AML-193 (cell line): Measurements from ENCODE around the gene FANK1.
A peak's percentile ranks its signal among the peaks of the same experiment; 100 is the strongest.

Experiments
- DNase-seq, 2 experiments: peaks; one replicate each; lab custom pipeline; 2025; lab: John Stamatoyannopoulos, UW

The FANK1 gene

DNA sequence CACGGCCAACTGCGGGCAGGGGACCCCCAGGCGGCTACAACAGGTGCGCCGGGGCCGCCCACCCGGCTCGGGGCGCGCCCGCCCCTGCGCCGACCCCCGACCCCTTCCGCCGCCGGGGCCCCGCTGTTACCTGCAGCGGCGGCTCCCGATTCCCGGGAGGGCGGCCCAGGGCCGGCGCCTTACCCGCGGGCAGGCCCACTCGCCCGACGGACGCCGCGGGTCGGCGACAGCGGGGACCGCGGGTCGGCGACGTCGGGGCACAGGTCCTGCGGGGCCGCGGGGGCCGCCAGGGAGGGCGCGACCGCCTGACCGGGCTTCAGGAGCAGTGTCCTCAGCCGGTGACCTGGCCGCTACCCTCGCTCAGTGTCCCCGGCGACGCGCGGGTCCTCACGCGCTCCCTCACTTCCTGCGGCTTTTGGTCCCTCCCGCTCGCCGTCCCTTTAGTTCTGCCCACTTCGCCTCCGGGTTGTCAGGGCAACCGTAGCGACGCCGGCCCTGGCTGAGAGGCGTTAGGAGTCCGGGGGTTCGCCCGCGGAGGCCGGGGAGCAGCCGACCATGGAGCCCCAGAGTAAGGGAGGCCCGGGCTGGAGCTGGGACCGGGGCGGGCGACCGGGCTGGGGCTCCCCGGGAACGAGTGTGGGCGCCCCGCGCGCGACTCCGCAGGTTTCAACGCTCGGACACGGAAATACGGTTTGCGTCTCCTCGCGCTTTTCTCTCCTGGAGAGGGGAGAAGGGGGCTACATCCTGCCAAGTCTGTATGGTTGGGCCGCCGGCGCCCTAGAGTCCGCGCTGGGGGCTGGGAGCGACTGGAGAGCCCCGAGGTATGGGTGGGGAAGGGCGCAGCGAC lies at the start of gene FANK1:
TSS of gene FANK1 (plus strand) at position 477 of the 847 bp plus-strand sequence. CDS start at position 556, 79 bp downstream.
- DNase-seq: peak in 1 of 2 experiments; percentile 23

- no peak for DNase-seq
Observed at GRCh38 chr10:125846894-125847293, 49.5 kb upstream of the FANK1 start.

GRCh38 chr10:125848371-125848770 lies 48.0 kb upstream of the FANK1 start:
- no peak for DNase-seq

DNA sequence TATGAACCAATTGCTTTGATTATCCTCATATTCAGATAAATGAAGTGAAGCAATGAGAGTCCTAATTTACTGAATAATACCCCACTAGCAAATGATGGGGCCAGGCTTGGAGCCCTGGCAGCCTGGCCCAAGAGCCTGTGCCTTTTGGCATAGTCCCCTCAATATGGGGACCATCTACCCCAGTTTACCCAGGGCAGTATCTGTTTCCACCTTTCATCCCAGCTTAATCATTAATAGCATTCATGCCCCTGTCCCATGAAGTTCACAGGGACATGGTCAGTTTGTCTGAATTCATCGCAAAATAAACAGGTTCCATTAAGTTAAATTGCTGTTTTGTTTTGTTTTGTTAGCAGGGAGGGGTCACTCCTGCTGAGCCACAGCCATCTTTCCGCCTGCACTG lies 47.5 kb upstream of the FANK1 start:
- DNase-seq: no peak

- DNase-seq: no peak
Observed at GRCh38 chr10:125849448-125849847, 46.9 kb upstream of the FANK1 start.

- no peak for DNase-seq
Observed at GRCh38 chr10:125850766-125851731, 45.3 kb upstream of the FANK1 start.

DNA sequence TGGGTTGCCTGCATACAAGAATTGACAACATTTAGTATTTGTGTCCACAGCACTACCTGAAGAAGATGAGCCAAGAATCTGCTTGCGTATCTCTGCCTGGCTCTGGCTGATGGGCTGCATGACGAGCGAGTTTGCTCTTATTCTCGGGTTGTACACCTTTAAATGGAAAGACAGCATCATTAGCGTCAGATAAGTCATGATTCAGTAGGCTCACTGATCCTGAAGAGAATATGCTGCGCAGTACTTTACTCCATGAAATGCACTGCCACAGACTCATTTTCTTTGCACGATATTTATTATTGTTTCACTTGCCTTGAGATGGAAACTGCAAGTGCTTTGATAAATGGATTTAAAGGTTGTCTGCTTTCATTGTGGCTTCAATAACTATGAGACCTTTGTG lies 43.9 kb upstream of the FANK1 start:
- no peak for DNase-seq

DNA sequence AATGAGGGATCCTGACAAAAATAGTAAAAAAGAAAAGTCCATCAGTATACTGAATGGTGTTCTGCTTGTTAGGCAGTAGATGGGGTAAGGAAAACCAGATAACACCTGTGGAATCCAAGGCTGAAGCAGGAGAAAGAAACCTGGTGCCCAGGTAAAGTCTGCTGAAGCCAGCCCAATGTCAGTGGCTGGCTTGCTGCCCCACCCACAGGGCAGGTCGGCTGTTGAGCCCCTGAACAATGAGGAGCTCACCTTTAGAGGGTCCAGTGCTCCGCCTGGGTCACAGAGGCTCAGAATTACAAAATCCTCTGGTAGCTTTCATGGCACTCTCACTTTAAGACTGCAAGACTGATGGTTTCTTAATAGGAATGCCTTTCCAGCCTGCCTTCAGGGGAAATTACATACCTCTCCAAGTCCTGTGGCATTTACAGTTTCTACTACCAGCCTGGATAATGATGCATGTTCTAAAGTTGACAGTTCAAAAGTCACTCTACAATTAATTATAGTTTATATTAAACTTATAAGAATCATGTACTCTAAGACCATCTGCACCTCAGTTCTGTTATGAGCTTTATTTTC lies 39.1 kb upstream of the FANK1 start:
- DNase-seq: no peak

DNA sequence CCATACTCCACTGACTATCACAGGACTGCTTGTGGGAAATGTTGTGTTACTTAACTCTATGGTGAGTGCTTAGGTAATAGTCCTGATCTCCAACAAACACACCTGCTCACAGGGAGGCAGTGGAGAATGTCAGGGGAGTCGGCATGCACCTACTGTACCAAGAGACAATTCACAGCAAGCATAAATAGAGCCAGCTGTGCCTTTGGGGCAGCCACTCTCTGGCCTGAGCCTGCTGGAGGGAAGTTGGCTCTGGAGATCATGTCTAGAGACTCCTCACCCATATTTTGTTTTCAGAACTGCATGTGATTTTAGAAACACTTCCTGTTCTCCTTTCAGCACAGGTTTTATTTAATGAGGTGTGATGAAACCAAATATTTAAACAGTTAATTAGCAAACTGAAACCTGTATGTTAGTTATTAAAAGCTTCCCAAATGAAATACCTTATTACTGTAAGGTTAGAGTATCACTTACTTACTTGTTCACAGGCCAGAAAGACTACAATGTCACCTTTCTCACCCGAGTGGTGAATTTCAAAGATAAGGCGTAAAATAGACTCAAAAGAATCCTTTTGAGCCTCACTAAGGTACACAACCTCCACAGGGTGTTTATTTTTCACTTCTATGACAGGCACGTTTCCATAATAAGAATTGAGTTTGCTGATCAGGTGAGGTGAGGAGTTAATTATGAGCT lies 37.1 kb upstream of the FANK1 start:
- DNase-seq: no peak

- DNase-seq: no peak
Observed at GRCh38 chr10:125865120-125865519, 31.2 kb upstream of the FANK1 start.

DNA sequence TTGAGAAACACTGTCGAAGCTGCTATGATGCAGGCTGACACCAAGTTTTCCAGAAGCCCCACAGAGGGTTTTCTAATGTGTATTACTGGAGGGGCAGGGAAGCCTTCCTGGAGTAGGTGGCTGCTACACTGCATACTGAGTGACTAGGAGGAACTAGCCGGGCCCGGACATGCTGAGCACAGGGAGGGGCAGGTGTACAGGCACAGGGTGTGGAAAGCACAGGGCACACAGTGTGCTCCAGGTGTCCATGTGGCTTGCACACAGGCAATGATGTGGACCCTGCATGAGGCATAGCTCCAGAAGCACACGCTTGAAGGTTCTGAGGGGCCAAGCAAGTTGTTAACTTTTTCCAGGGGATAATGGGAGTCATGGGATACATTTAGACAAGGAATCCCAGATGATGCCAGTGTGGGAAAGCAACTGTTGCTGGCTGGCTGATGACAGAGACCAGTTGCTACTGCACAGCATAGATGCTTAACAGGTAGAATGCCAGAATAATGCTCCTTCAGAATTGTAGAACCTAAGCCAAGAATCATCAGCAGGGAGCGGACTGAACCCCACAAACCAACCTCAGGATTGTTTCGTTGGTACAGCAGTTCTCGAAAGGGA lies 29.8 kb upstream of the FANK1 start:
- no peak for DNase-seq

DNA sequence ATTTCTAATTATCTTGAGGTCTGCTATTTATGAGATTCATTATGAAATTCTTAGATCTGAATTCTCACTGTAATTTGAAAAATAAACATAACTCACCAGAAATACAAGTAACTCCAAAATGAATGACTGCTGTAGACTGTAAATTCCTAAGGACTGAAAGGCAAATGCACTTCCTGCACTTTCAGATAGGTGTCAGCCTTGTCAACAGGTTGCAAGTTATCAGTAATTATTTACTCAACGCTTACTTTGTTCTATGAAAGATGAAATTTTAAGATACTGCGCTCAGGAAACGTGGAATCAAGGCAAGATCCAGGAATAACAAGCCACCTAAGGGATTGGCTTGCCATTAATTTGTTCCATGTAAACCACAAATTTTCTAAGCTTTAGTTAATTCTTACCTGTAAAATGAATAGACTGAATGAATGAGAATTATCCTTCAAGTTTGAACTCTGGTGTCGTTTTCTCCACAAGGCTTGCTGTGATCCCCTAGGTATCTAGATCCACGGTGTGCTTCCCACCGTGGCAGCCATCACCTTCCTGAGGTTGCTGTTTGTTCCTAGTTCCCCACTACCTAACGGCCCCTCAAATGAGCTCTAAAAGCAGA lies 27.9 kb upstream of the FANK1 start:
- peak in 1 of 2 experiments; percentile 33 for DNase-seq

- no peak for DNase-seq
Observed at GRCh38 chr10:125871338-125871737, 25.0 kb upstream of the FANK1 start.

- no peak for DNase-seq
Observed at GRCh38 chr10:125878957-125879835, 17.2 kb upstream of the FANK1 start.

- no peak for DNase-seq
Observed at GRCh38 chr10:125880719-125881118, 15.6 kb upstream of the FANK1 start.

GRCh38 chr10:125881192-125881591 lies 15.2 kb upstream of the FANK1 start, which contains the start of gene DHX32:
Gene DHX32, minus strand, starts transcription at chr10:125881292. Its CDS starts 468 bp downstream, at chr10:125880824.
- no peak for DNase-seq

- DNase-seq: no peak
Observed at GRCh38 chr10:125882596-125882995, 13.8 kb upstream of the FANK1 start.

- no peak for DNase-seq
Observed at GRCh38 chr10:125883211-125883610, 13.2 kb upstream of the FANK1 start.

GRCh38 chr10:125886914-125887512 lies 9.4 kb upstream of the FANK1 start:
- DNase-seq: no peak
